ENCODE results near the gene TAOK2. TPM values are rescaled to one million over a fixed set of nuclear protein-coding genes. Genes with fewer than 3 reads are reported as not detected.

The TAOK2 gene
- total RNA-seq (10 to 100 TPM; 26.1 to 58.3 (median 55.9) TPM), total RNA-seq (34.0 to 107 (median 73.4) reads per million in 29 experiments)
- total RNA-seq (2013), result 23.4 TPM

DNA sequence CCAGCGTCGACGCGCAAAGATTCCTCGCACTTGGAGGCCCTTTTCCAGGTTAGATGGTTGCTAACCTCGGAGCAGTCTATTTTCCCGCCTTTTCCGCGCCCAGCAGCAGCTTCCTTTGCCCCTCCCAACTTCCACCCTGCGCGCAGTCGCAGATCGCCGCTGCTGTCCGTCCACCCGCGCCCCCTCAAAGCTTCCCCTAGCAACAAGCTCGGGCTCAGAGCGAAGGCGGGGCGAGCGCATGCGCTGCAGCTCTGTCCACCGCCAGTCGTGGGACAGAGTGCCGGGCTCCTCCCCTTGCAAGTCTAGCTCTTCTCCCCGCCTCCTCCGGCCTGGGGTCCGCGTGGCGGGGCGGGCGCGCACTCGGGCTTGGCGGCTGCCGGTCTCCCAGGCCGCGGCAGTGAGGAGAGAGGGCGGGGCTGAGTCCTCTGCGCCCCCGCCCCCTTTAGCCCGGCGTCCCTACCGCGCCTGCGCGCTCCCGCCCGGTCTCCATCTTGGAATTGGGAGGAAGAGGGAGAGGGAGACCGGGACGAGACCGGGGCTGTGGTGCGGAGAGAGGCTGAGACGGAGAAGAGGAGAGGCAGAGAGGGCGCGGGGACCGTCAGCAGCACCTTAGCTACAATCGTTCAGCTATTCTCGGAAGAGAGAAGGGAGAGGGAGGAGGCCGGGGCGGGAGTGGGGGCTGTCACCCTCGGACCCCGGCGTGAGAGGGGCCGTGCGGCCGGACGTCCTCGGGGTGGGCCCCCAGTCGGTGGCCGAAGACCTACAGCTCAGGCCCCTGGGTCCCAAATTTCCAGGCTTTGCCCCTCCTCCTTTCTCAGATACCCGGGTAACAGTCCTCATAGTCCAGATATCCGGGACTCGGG lies at the start of gene TAOK2:
TSS of gene TAOK2 (plus strand) at position 485 of the 863 bp plus-strand sequence. CDS start 3,905 bp downstream, outside the sequence.
- DNase-seq (peak; percentile 70 to 95 (median 83)), ATAC-seq (replicated peaks in 1 of 4) (peak; percentile 91 to 97 (median 96))
- Histone ChIP-seq H3K4me3 (ENCODE audit: control insufficient read depth in 1 of 2, extremely low read depth in 1 of 2, low read length in 1 of 2) (peak within 1 kb of the TSS; percentile 83 to 98), H3K9me3 (no peaks in the 10 kb centered on the region), H3K36me3 (ENCODE audit: control insufficient read depth in 2 of 2, extremely low read depth in 1 of 2, insufficient read depth in 1 of 2, low read length in 1 of 2) (peaks cover 4 to 10% of the 10 kb centered on the region in 2 donors), H3K27ac (ENCODE audit: low read length) (peak within 1 kb of the TSS; percentile 78), H3K4me1 (ENCODE audit: control insufficient read depth in 1 of 2, extremely low read depth in 1 of 2, insufficient read depth in 2 of 2, low read length in 2 of 2) (peaks cover 13 to 33% of the 10 kb centered on the region in 2 experiments), H3K27me3 (replicated peaks in 1 of 2; ENCODE audit: control insufficient read depth in 2 of 2, extremely low read depth in 1 of 2, insufficient read depth in 2 of 2, low read length in 1 of 2) (no peaks in the 10 kb centered on the region)
- H3K4me3 Mint-ChIP-seq, result peak within 1 kb of the TSS; percentile 85 to 97 (median 90)
- no peaks in the 10 kb centered on the region for H3K9me3 Mint-ChIP-seq
- WGBS (ENCODE audit: insufficient coverage), result 5% methylated on average over 67 of the region's 75 CpGs
- CTCF ChIA-PET, result interaction anchor here (0.5 to 3.9 kb wide), 8 partner anchors 12 to 273 kb away, joined by 3 to 22 read pairs (median 5); partner anchors contain the start of genes KCTD13 (in 1 of the 2), PAGR1 (in 1 of the 2) and TMEM219 (in 1 of the 2)
- peak within 1 kb of the TSS; percentile 89 to 93 for H3K27ac Mint-ChIP-seq
- H3K27me3 Mint-ChIP-seq, result no peaks in the 10 kb centered on the region
- peaks cover 23 to 41% (median 36%) of the 10 kb centered on the region in 3 donors for H3K4me1 Mint-ChIP-seq
- peaks cover 15% of the 10 kb centered on the region for H3K36me3 Mint-ChIP-seq
- POLR2A ChIA-PET, result interaction anchor here (0.7 to 1.1 kb wide), 7 partner anchors 11 to 97 kb away, joined by 3 to 7 read pairs (median 4); partner anchors contain the start of genes TMEM219 (in 2 of the 2) and KCTD13 (in 1 of the 2)

DNA sequence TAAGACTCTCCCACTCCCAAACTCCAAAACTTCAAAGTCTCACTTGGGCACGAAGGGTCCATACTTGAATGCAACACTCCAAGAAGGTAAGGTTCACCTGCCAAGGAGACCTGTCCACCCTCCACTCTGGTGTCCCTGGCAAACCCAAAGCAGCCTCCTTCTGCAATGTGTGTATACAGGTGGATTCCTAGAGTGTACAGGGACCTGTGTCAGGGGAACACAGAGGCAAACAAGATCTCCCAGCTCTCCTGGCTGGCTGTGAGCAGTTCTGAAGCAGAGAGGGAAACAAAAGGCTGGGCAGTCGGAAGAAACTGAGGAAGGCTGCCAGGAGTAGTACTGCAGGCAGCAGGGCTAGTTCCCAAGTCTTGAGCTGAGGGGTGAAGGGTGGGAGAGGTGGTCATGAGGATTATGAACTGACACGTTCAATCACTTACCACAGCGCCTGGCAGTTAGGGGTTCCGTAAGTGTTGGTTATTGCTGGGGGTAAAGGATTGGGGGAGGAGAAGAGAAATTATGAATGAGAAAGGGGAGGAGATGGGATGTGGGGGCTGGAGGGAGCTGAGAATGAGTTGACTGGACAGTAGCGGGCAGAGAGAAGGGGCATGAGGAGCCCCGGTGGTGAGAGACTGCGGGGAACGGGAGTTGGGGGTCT lies 48.4 kb upstream of the TAOK2 start:
- POLR2A ChIA-PET, result interaction anchor here in 1 of 2 donors (0.5 to 0.6 kb wide), 2 partner anchors 191 to 697 kb away, joined by 4 to 5 read pairs; no protein-coding TSS in a partner anchor
- peak overlapping the region; percentile 68 to 70 for H3K27ac Mint-ChIP-seq
- 2% methylated on average over 5 of the region's 9 CpGs for WGBS (ENCODE audit: insufficient coverage)

DNA sequence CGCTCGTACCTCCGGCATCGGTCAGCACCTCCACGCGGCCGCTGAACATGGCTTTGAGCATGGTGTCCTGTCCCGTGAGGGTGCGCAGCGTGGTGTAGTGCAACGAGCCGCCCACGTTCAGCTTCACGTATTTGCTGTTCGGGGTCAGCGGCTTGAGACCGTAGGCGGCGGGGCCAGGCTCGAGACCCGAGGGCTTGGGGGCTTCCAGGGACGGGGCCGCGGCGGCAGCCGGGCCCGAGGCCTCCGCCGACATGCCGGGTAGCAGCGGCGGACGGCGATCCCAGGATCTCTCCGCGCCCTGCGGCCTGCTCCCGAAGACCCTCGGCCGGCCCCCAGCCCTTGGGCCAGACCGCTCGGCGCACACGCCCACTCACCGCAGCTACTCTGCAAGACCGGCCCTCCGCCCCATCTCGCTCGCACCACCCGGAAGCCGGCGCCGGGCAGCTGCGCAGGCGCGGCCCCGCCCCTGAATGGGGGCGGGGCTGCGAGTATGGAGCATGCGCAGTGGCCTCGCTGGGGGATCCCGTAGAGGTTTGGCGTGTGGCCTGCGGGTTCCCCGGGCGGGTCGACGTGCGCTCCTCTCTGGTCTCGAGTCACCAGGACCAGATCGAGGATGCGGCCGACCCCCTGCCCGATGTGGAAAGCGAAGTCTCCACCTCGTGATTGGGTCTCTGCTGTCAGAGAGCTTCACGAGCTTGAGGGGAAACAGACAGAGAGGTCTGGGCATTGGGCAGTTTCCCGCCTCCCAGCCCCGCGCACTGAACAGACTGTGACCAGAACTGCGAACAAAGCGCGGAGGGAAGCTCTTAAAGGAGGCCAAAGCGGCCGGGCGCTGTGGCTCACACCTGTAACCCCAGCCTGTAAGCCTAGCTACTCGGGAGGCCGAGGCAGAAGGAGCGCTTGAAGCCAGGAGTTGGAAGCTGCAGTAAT lies 47.6 kb upstream of the TAOK2 start, which contains the start of gene KCTD13:
TSS of gene KCTD13 (minus strand) at position 446 of the 930 bp plus-strand sequence. CDS start at position 253, 193 bp downstream.
- Mint-ChIP-seq H3K27me3 (no peaks in the 10 kb centered on the region), H3K9me3 (no peaks in the 10 kb centered on the region), H3K4me1 (peaks cover 37 to 46% (median 41%) of the 10 kb centered on the region in 3 donors), H3K27ac (peak within 1 kb of the TSS; percentile 94 to 97), H3K4me3 (peak within 1 kb of the TSS; percentile 87 to 91 (median 90)), H3K36me3 (peaks cover 10% of the 10 kb centered on the region)
- H3K36me3 ChIP-seq (ENCODE audit: control insufficient read depth in 2 of 2, extremely low read depth in 1 of 2, insufficient read depth in 1 of 2, low read length in 1 of 2), result peaks cover 4 to 18% of the 10 kb centered on the region in 2 donors
- peak; percentile 91 to 92 (median 92) for ATAC-seq (replicated peaks in 1 of 4)
- no peaks in the 10 kb centered on the region for H3K27me3 ChIP-seq (replicated peaks in 1 of 2; ENCODE audit: control insufficient read depth in 2 of 2, extremely low read depth in 1 of 2, insufficient read depth in 2 of 2, low read length in 1 of 2)
- peak within 1 kb of the TSS; percentile 85 for H3K27ac ChIP-seq (ENCODE audit: low read length)
- peak within 1 kb of the TSS; percentile 87 to 88 for H3K4me3 ChIP-seq (ENCODE audit: control insufficient read depth in 1 of 2, extremely low read depth in 1 of 2, low read length in 1 of 2)
- no peaks in the 10 kb centered on the region for H3K9me3 ChIP-seq
- WGBS (ENCODE audit: insufficient coverage), result 1% methylated on average over 89 of the region's 89 CpGs
- peak; percentile 59 to 98 (median 82) for DNase-seq
- peaks cover 15 to 28% of the 10 kb centered on the region in 2 experiments for H3K4me1 ChIP-seq (ENCODE audit: control insufficient read depth in 1 of 2, extremely low read depth in 1 of 2, insufficient read depth in 2 of 2, low read length in 2 of 2)
- CTCF ChIA-PET, result interaction anchor here in 1 of 2 donors (0.6 to 1.3 kb wide), 5 partner anchors 36 to 724 kb away, joined by 3 to 10 read pairs (median 5); partner anchors contain the start of genes PRR14, TAOK2 and TMEM219
- POLR2A ChIA-PET, result interaction anchor here (0.5 to 0.9 kb wide), 3 partner anchors 23 to 192 kb away, joined by 3 to 4 read pairs (median 3); no protein-coding TSS in a partner anchor

More for the DNA sequence above, 48.4 kb upstream of the TAOK2 start:
- Histone ChIP-seq H3K27me3 (replicated peaks in 1 of 2; ENCODE audit: control insufficient read depth in 2 of 2, extremely low read depth in 1 of 2, insufficient read depth in 2 of 2, low read length in 1 of 2) (no peaks in the 10 kb centered on the region), H3K4me3 (ENCODE audit: control insufficient read depth in 1 of 2, extremely low read depth in 1 of 2, low read length in 1 of 2) (peak overlapping the region; percentile 87 to 88), H3K36me3 (ENCODE audit: control insufficient read depth in 2 of 2, extremely low read depth in 1 of 2, insufficient read depth in 1 of 2, low read length in 1 of 2) (peaks cover 4 to 23% of the 10 kb centered on the region in 2 donors), H3K9me3 (no peaks in the 10 kb centered on the region), H3K27ac (ENCODE audit: low read length) (no peak overlapping the region), H3K4me1 (ENCODE audit: control insufficient read depth in 1 of 2, extremely low read depth in 1 of 2, insufficient read depth in 2 of 2, low read length in 2 of 2) (peaks cover 15 to 28% of the 10 kb centered on the region in 2 experiments)
- H3K36me3 Mint-ChIP-seq, result peaks cover 18% of the 10 kb centered on the region
- H3K4me1 Mint-ChIP-seq, result peaks cover 45 to 54% (median 49%) of the 10 kb centered on the region in 3 donors
- peak overlapping the region; percentile 87 to 91 (median 90) for H3K4me3 Mint-ChIP-seq
- DNase-seq (peak in 1 of 35 experiments; percentile 17), ATAC-seq (replicated peaks in 1 of 4) (no peak)
- CTCF ChIA-PET, result interaction anchor here in 1 of 2 donors (0.6 to 1.3 kb wide), 4 partner anchors 48 to 734 kb away, joined by 4 to 6 read pairs (median 4); partner anchors contain the start of genes PRR14 and TAOK2
- H3K9me3 Mint-ChIP-seq, result no peaks in the 10 kb centered on the region
- no peaks in the 10 kb centered on the region for H3K27me3 Mint-ChIP-seq

DNA sequence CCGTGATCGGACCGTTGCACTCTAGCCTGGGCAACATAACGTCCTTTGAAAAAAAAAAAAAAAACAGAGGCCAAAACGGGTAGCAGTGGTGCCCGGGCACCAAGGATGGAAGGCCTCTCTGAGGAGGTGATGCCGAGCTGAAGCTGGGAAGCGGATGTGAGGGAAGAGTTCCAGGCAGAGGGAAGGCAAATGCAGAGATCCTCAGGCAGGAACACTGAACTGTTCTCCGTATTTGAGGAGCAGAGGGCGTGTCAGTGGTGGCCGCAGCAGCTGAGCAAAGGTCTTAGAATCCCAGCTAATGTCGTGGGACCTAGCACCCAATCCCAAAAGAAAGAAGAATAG lies 47.0 kb upstream of the TAOK2 start:
- H3K9me3 ChIP-seq, result no peaks in the 10 kb centered on the region
- H3K4me3 ChIP-seq (ENCODE audit: control insufficient read depth in 1 of 2, extremely low read depth in 1 of 2, low read length in 1 of 2), result peak overlapping the region; percentile 87 to 88
- peak overlapping the region; percentile 87 to 91 (median 90) for H3K4me3 Mint-ChIP-seq
- ChIA-PET POLR2A (interaction anchor here (0.6 to 0.9 kb wide), 2 partner anchors 23 to 46 kb away, joined by 3 read pairs; no protein-coding TSS in a partner anchor), CTCF (interaction anchor here in 1 of 2 donors (0.7 to 1.3 kb wide), 4 partner anchors 35 to 92 kb away, joined by 3 to 10 read pairs (median 4); partner anchors contain the start of genes TAOK2 and TMEM219)
- H3K27ac ChIP-seq (ENCODE audit: low read length), result peak overlapping the region; percentile 85
- peak overlapping the region; percentile 94 to 97 for H3K27ac Mint-ChIP-seq
- peaks cover 31 to 42% (median 36%) of the 10 kb centered on the region in 3 donors for H3K4me1 Mint-ChIP-seq
- no peaks in the 10 kb centered on the region for H3K9me3 Mint-ChIP-seq
- peaks cover 6% of the 10 kb centered on the region for H3K36me3 Mint-ChIP-seq
- H3K27me3 Mint-ChIP-seq, result no peaks in the 10 kb centered on the region
- H3K27me3 ChIP-seq (replicated peaks in 1 of 2; ENCODE audit: control insufficient read depth in 2 of 2, extremely low read depth in 1 of 2, insufficient read depth in 2 of 2, low read length in 1 of 2), result no peaks in the 10 kb centered on the region
- DNase-seq (no peak), ATAC-seq (replicated peaks in 1 of 4) (no peak)
- 26% methylated on average over 12 of the region's 12 CpGs for WGBS (ENCODE audit: insufficient coverage)
- peaks cover 3 to 12% of the 10 kb centered on the region in 2 donors for H3K36me3 ChIP-seq (ENCODE audit: control insufficient read depth in 2 of 2, extremely low read depth in 1 of 2, insufficient read depth in 1 of 2, low read length in 1 of 2)
- H3K4me1 ChIP-seq (ENCODE audit: control insufficient read depth in 1 of 2, extremely low read depth in 1 of 2, insufficient read depth in 2 of 2, low read length in 2 of 2), result peaks cover 15 to 28% of the 10 kb centered on the region in 2 experiments
